GM21528 (cell line): Measurements from ENCODE around the gene CDH18.

Source experiments
- ATAC-seq: cut with Tn5 transposase; IDR thresholded peaks from one replicate; pipeline ENCODE4 v1.9.1; 2021; ENCODE audit warnings: mild to moderate bottlenecking, moderate library complexity; ENCODE audit not compliant: unreplicated experiment, low FRiP score

Gene CDH18

GRCh38 chr5:19987612-19988361 lies at the start of gene CDH18:
Gene CDH18, minus strand, starts transcription at chr5:19988200. Its CDS starts 149,214 bp downstream, at chr5:19838986.
- ATAC-seq, result no peak

GRCh38 chr5:20034717-20035116 lies 46.7 kb upstream of the CDH18 start:
- no peak for ATAC-seq

- ATAC-seq, result no peak
Measured at GRCh38 chr5:20033881-20034280, 45.9 kb upstream of the CDH18 start.

- no peak for ATAC-seq
Measured at GRCh38 chr5:20032896-20033295, 44.9 kb upstream of the CDH18 start.

GRCh38 chr5:20030125-20030524 lies 42.1 kb upstream of the CDH18 start:
- no peak for ATAC-seq

GRCh38 chr5:20029266-20029665 lies 41.3 kb upstream of the CDH18 start:
- ATAC-seq, result no peak

GRCh38 chr5:20028506-20028905 lies 40.5 kb upstream of the CDH18 start:
- no peak for ATAC-seq

- no peak for ATAC-seq
Measured at GRCh38 chr5:20023686-20024180, 35.7 kb upstream of the CDH18 start.

- ATAC-seq, result no peak
Measured at GRCh38 chr5:20020247-20020646, 32.2 kb upstream of the CDH18 start.

- ATAC-seq, result no peak
Measured at GRCh38 chr5:20017021-20017420, 29.0 kb upstream of the CDH18 start.

GRCh38 chr5:20000416-20000815 lies 12.4 kb upstream of the CDH18 start:
- ATAC-seq, result no peak

- ATAC-seq, result no peak
Measured at GRCh38 chr5:19988457-19988856, 457 bp upstream of the CDH18 start.

- no peak for ATAC-seq
Measured at GRCh38 chr5:19986806-19987205, 1.2 kb downstream of the CDH18 start.

GRCh38 chr5:19986031-19986619 lies 1.9 kb downstream of the CDH18 start:
- ATAC-seq, result no peak

GRCh38 chr5:19978476-19978875 lies 9.5 kb downstream of the CDH18 start:
- no peak for ATAC-seq

GRCh38 chr5:19977099-19977498 lies 10.9 kb downstream of the CDH18 start:
- no peak for ATAC-seq

- no peak for ATAC-seq
Measured at GRCh38 chr5:19975795-19976194, 12.2 kb downstream of the CDH18 start.

GRCh38 chr5:19960451-19960850 lies 27.5 kb downstream of the CDH18 start:
- ATAC-seq, result no peak

GRCh38 chr5:19959830-19960384 lies 28.1 kb downstream of the CDH18 start:
- ATAC-seq, result no peak

- ATAC-seq, result no peak
Measured at GRCh38 chr5:19950897-19951296, 37.1 kb downstream of the CDH18 start.

- no peak for ATAC-seq
Measured at GRCh38 chr5:19940192-19940591, 47.8 kb downstream of the CDH18 start.

- ATAC-seq, result no peak
Measured at GRCh38 chr5:19930451-19930850, 57.5 kb downstream of the CDH18 start.
